ENCODE measurements around the gene CKS2. TPM values are rescaled to one million over a fixed set of nuclear protein-coding genes. Genes with fewer than 3 reads are reported as not detected.

The CKS2 gene
- total RNA-seq, 4 donors from 2014 or later, result 14.5 to 28.8 (median 16.0) TPM; not detected in 1

DNA sequence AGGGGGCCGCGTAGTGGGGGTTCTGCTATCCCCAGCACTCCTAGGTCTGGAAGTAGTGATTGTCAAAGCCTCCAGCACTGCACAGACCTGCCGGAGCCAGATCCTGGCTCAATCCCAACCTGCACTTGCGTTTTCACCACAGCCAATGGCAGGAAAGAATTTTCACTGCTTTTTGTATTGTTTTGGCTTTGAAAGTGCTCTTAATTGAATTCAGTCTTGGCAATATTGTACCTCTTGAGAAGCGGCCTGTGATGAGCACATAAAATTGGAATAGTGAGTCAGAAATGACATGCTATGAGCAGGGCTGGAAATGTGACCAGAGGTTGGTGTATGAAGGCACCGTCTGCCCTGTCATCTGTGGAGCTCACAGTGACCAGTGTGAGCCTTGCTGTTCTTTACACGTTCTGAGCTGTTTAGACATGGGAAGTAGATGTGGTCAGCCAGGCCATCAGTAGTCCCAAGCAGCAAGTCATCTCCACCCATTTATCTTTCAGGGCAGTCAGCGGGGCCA lies 48.8 kb downstream of the CKS2 start:
- no peak overlapping the region for H3K27ac ChIP-seq
- TF ChIP-seq EP300 (IDR thresholded peaks at IDR 0.05; ENCODE audit: low read depth) (no peak), POLR2AphosphoS5 (IDR thresholded peaks at IDR 0.05) (no peak), POLR2A (IDR thresholded peaks at IDR 0.05) (no peak)
- TF ChIP-seq, protein P1, sequence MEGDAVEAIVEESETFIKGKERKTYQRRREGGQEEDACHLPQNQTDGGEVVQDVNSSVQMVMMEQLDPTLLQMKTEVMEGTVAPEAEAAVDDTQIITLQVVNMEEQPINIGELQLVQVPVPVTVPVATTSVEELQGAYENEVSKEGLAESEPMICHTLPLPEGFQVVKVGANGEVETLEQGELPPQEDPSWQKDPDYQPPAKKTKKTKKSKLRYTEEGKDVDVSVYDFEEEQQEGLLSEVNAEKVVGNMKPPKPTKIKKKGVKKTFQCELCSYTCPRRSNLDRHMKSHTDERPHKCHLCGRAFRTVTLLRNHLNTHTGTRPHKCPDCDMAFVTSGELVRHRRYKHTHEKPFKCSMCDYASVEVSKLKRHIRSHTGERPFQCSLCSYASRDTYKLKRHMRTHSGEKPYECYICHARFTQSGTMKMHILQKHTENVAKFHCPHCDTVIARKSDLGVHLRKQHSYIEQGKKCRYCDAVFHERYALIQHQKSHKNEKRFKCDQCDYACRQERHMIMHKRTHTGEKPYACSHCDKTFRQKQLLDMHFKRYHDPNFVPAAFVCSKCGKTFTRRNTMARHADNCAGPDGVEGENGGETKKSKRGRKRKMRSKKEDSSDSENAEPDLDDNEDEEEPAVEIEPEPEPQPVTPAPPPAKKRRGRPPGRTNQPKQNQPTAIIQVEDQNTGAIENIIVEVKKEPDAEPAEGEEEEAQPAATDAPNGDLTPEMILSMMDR (IDR thresholded peaks at IDR 0.05), result no peak
- peaks cover 0 to 44% (median 19%) of the 10 kb centered on the region in 4 donors for H3K36me3 ChIP-seq
- H3K4me3 ChIP-seq, result no peak overlapping the region
- 80 to 87% methylated on average over 3 to 8 of the region's 8 CpGs for WGBS, 2 donors (ENCODE audit: low coverage in 1 of 2)
- no peak for DNase-seq
- no peaks in the 10 kb centered on the region for H3K9me3 ChIP-seq
- intact Hi-C loops (cut with DNase I; ENCODE audit: low total_unique reads), result no loop called here
- H3K27me3 ChIP-seq, result no peaks in the 10 kb centered on the region
- no peaks in the 10 kb centered on the region for H3K4me1 ChIP-seq
- in situ Hi-C loops (cut with MboI; ENCODE audit: low pct_ligation_motif_present in 1 of 4, low pct_unique_long_range_greater_than_20kb in 1 of 4, low sequenced_read_pairs in 3 of 4), result no loop called here

- no peak overlapping the region for H3K4me3 ChIP-seq
- in situ Hi-C loops (cut with MboI; ENCODE audit: low pct_ligation_motif_present in 1 of 4, low pct_unique_long_range_greater_than_20kb in 1 of 4, low sequenced_read_pairs in 3 of 4) (no loop called here), intact Hi-C loops (cut with DNase I; ENCODE audit: low total_unique reads) (no loop called here)
- H3K27me3 ChIP-seq, result no peaks in the 10 kb centered on the region
- TF ChIP-seq EP300 (IDR thresholded peaks at IDR 0.05; ENCODE audit: low read depth), result no peak
- TF ChIP-seq, protein P1 (IDR thresholded peaks at IDR 0.05), result no peak
- TF ChIP-seq POLR2A (IDR thresholded peaks at IDR 0.05), result no peak
- no peak for TF ChIP-seq POLR2AphosphoS5 (IDR thresholded peaks at IDR 0.05)
- no peaks in the 10 kb centered on the region for H3K9me3 ChIP-seq
- 80 to 86% methylated on average over 2 to 3 of the region's 3 CpGs for WGBS, 2 donors (ENCODE audit: low coverage in 1 of 2)
- no peak overlapping the region for H3K27ac ChIP-seq
- peaks cover 0 to 40% (median 16%) of the 10 kb centered on the region in 4 donors for H3K36me3 ChIP-seq
- H3K4me1 ChIP-seq, result no peaks in the 10 kb centered on the region
- no peak for DNase-seq
Measured at GRCh38 chr9:89360465-89360864, 49.5 kb downstream of the CKS2 start.

DNA sequence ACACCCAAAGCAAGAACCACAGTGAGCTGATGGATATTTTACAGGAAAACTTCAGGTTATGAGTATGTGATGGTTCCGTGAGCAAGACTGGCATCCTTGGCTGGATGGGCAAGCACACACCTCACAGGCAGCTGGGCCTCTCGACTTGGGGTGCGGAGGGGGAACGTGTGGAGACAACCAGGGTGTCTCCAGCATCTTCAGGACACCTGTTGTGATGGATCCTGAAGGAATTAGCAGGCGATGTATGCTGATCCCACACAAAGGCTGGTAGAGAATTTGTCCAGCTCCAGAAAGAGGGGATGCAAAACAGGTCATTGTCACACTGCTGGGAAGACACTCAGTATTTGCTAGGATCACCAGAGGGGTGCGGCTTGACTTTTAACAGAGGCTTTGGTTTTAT lies 50.0 kb downstream of the CKS2 start:
- intact Hi-C loops (cut with DNase I; ENCODE audit: low total_unique reads), result no loop called here
- in situ Hi-C loops (cut with MboI; ENCODE audit: low pct_ligation_motif_present in 1 of 4, low pct_unique_long_range_greater_than_20kb in 1 of 4, low sequenced_read_pairs in 3 of 4), result no loop called here
- no peaks in the 10 kb centered on the region for H3K9me3 ChIP-seq
- no peak overlapping the region for H3K4me3 ChIP-seq
- peaks cover 0 to 40% (median 13%) of the 10 kb centered on the region in 4 donors for H3K36me3 ChIP-seq
- H3K4me1 ChIP-seq, result no peaks in the 10 kb centered on the region
- 50 to 94% methylated on average over 1 to 6 of the region's 6 CpGs for WGBS, 2 donors (ENCODE audit: low coverage in 1 of 2)
- TF ChIP-seq EP300 (IDR thresholded peaks at IDR 0.05; ENCODE audit: low read depth), result no peak
- TF ChIP-seq, protein P1 (IDR thresholded peaks at IDR 0.05), result no peak
- no peak for TF ChIP-seq POLR2AphosphoS5 (IDR thresholded peaks at IDR 0.05)
- TF ChIP-seq POLR2A (IDR thresholded peaks at IDR 0.05), result no peak
- no peaks in the 10 kb centered on the region for H3K27me3 ChIP-seq
- DNase-seq, result no peak
- no peak overlapping the region for H3K27ac ChIP-seq

GRCh38 chr9:89361816-89362646 lies 51.0 kb downstream of the CKS2 start:
- Histone ChIP-seq H3K9me3 (no peaks in the 10 kb centered on the region), H3K4me3 (no peak overlapping the region), H3K27me3 (no peaks in the 10 kb centered on the region), H3K4me1 (no peaks in the 10 kb centered on the region), H3K27ac (no peak overlapping the region), H3K36me3 (peaks cover 0 to 37% (median 13%) of the 10 kb centered on the region in 4 donors)
- TF ChIP-seq POLR2A (IDR thresholded peaks at IDR 0.05) (no peak), EP300 (IDR thresholded peaks at IDR 0.05; ENCODE audit: low read depth) (no peak), POLR2AphosphoS5 (IDR thresholded peaks at IDR 0.05) (no peak)
- TF ChIP-seq, protein P1 (IDR thresholded peaks at IDR 0.05), result no peak
- 89% methylated on average over 9 of the region's 9 CpGs; no CpG with 5 or more reads in 1 of the 2 donors for whole genome bisulfite sequencing, 2 donors (ENCODE audit: low coverage in 1 of 2)
- no peak for DNase-seq
- intact Hi-C loops (cut with DNase I; ENCODE audit: low total_unique reads) (no loop called here), in situ Hi-C loops (cut with MboI; ENCODE audit: low pct_ligation_motif_present in 1 of 4, low pct_unique_long_range_greater_than_20kb in 1 of 4, low sequenced_read_pairs in 3 of 4) (no loop called here)
